Measurements from ENCODE around the gene FAF1.
"Not testable (repeated sequence)": the region's sequence is repeated elsewhere in the genome, so short reads cannot be mapped to it uniquely, and the experiment has no call there.

FAF1 gene

GRCh38 chr1:50959913-50960844 lies at the start of gene FAF1:
Gene FAF1 (minus strand): TSS chr1:50960267. CDS start chr1:50959811, 456 bp downstream.
- Histone ChIP-seq H3K9me3 (ENCODE audit: insufficient read depth, low read length) (no peaks in the 10 kb centered on the region), H3K9me2 (replicated peaks; ENCODE audit: insufficient read depth, low read length) (no peaks in the 10 kb centered on the region), H3K79me2 (ENCODE audit: insufficient read depth, low read length) (peaks cover 45% of the 10 kb centered on the region), H3K9ac (ENCODE audit: low read length) (peak within 1 kb of the TSS; percentile 98), H3K4me3 (ENCODE audit: insufficient read depth, low read length, poor library complexity, severe bottlenecking) (peak within 1 kb of the TSS; percentile 100), H2AFZ (ENCODE audit: low read depth, low read length, severe bottlenecking) (peak within 1 kb of the TSS; percentile 79), H3K36me3 (ENCODE audit: low read length) (no peaks in the 10 kb centered on the region; the same call in 1 of the 2 replicates), H4K20me1 (ENCODE audit: low read depth, low read length) (no peaks in the 10 kb centered on the region), H3K4me2 (ENCODE audit: low read depth, low read length, poor library complexity, severe bottlenecking) (peak within 1 kb of the TSS; percentile 99), H3F3A (ENCODE audit: insufficient read depth) (peaks cover 19% of the 10 kb centered on the region), H3K27me3 (ENCODE audit: low read length) (no peaks in the 10 kb centered on the region), H3K27ac (ENCODE audit: low read depth, low read length) (peak within 1 kb of the TSS; percentile 76)
- TF ChIP-seq EZH2phosphoT487 (conservative IDR thresholded peaks at IDR 0.05; ENCODE audit: low read length), result no peak
- no peak for TF ChIP-seq CTCF (IDR thresholded peaks at IDR 0.05; ENCODE audit: insufficient read depth, low read length, poor library complexity, severe bottlenecking)

GRCh38 chr1:51009381-51009780 lies 49.3 kb upstream of the FAF1 start:
- no peaks in the 10 kb centered on the region for H3K79me2 ChIP-seq (ENCODE audit: insufficient read depth, low read length)
- H2AFZ ChIP-seq (ENCODE audit: low read depth, low read length, severe bottlenecking), result no peak overlapping the region
- TF ChIP-seq EZH2phosphoT487 (conservative IDR thresholded peaks at IDR 0.05; ENCODE audit: low read length) (no peak), CTCF (IDR thresholded peaks at IDR 0.05; ENCODE audit: insufficient read depth, low read length, poor library complexity, severe bottlenecking) (no peak)
- no peaks in the 10 kb centered on the region for H3K9me2 ChIP-seq (replicated peaks; ENCODE audit: insufficient read depth, low read length)
- H4K20me1 ChIP-seq (ENCODE audit: low read depth, low read length), result no peaks in the 10 kb centered on the region
- no peak overlapping the region for H3K4me2 ChIP-seq (ENCODE audit: low read depth, low read length, poor library complexity, severe bottlenecking)
- no peaks in the 10 kb centered on the region for H3K27me3 ChIP-seq (ENCODE audit: low read length)
- no peak overlapping the region for H3K9ac ChIP-seq (ENCODE audit: low read length)
- no peaks in the 10 kb centered on the region for H3K36me3 ChIP-seq (ENCODE audit: low read length)
- no peaks in the 10 kb centered on the region for H3K9me3 ChIP-seq (ENCODE audit: insufficient read depth, low read length)
- no peak overlapping the region for H3K4me3 ChIP-seq (ENCODE audit: insufficient read depth, low read length, poor library complexity, severe bottlenecking)
- H3F3A ChIP-seq (ENCODE audit: insufficient read depth), result no peaks in the 10 kb centered on the region
- no peak overlapping the region for H3K27ac ChIP-seq (ENCODE audit: low read depth, low read length)

- not testable (repeated sequence) for H3K27me3 ChIP-seq (ENCODE audit: low read length); H3K9me3 ChIP-seq (ENCODE audit: insufficient read depth, low read length); H2AFZ ChIP-seq (ENCODE audit: low read depth, low read length, severe bottlenecking); H3F3A ChIP-seq (ENCODE audit: insufficient read depth); H3K4me3 ChIP-seq (ENCODE audit: insufficient read depth, low read length, poor library complexity, severe bottlenecking); H4K20me1 ChIP-seq (ENCODE audit: low read depth, low read length); H3K79me2 ChIP-seq (ENCODE audit: insufficient read depth, low read length); H3K9me2 ChIP-seq (replicated peaks; ENCODE audit: insufficient read depth, low read length); H3K9ac ChIP-seq (ENCODE audit: low read length); H3K36me3 ChIP-seq (ENCODE audit: low read length); H3K4me2 ChIP-seq (ENCODE audit: low read depth, low read length, poor library complexity, severe bottlenecking); H3K27ac ChIP-seq (ENCODE audit: low read depth, low read length)
Observed at GRCh38 chr1:51005549-51005948, 45.5 kb upstream of the FAF1 start.

GRCh38 chr1:51002516-51002915 lies 42.4 kb upstream of the FAF1 start:
- Histone ChIP-seq H3K27ac (ENCODE audit: low read depth, low read length) (no peak overlapping the region), H3K36me3 (ENCODE audit: low read length) (no peaks in the 10 kb centered on the region), H3K9me2 (replicated peaks; ENCODE audit: insufficient read depth, low read length) (no peaks in the 10 kb centered on the region), H3K9me3 (ENCODE audit: insufficient read depth, low read length) (peaks cover 6% of the 10 kb centered on the region; the same call in 1 of the 2 replicates), H3K9ac (ENCODE audit: low read length) (no peak overlapping the region), H2AFZ (ENCODE audit: low read depth, low read length, severe bottlenecking) (no peak overlapping the region), H3K4me3 (ENCODE audit: insufficient read depth, low read length, poor library complexity, severe bottlenecking) (no peak overlapping the region), H4K20me1 (ENCODE audit: low read depth, low read length) (no peaks in the 10 kb centered on the region), H3F3A (ENCODE audit: insufficient read depth) (peaks cover 15% of the 10 kb centered on the region), H3K79me2 (ENCODE audit: insufficient read depth, low read length) (no peaks in the 10 kb centered on the region), H3K4me2 (ENCODE audit: low read depth, low read length, poor library complexity, severe bottlenecking) (no peak overlapping the region), H3K27me3 (ENCODE audit: low read length) (no peaks in the 10 kb centered on the region)
- TF ChIP-seq CTCF (IDR thresholded peaks at IDR 0.05; ENCODE audit: insufficient read depth, low read length, poor library complexity, severe bottlenecking) (no peak), EZH2phosphoT487 (conservative IDR thresholded peaks at IDR 0.05; ENCODE audit: low read length) (no peak)
